ENCODE results near the gene NFE2.

- TF ChIP-seq CTCF (IDR thresholded peaks at IDR 0.05) (no peak), POLR2A (IDR thresholded peaks at IDR 0.05) (no peak)
These were observed 28.9 kb upstream of the NFE2 start for GRCh38 chr12:54329759-54330158.
